Measurements from ENCODE around the gene C3orf20.

Gene C3orf20

DNA sequence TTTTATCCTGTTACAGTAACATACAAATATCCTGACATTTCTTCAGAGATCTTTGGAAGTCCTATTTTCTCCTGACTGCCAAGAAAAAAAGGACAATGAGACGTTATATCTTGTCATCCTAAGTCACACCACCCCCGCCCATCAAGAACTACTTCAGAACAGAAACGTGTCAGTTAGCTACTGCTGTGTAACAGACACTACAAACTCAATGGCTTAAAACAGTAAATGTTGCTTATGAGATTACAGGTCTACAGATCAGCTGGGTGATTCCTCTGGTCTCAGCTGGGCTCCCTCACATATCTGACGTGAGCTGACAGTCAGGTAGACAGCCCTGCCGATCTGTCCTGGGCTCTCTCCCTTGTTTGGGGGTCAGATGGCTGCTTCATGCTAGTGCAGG is 43.8 kb upstream of the C3orf20 start:
- Histone ChIP-seq H3K4me2 (ENCODE audit: low read length) (no peak overlapping the region), H3K27me3 (ENCODE audit: control insufficient read depth, insufficient read depth, low read length) (no peaks in the 10 kb centered on the region), H3K79me2 (no peaks in the 10 kb centered on the region), H2AFZ (no peak overlapping the region), H3K27ac (no peak overlapping the region), H3K36me3 (ENCODE audit: control insufficient read depth, insufficient read depth, low read length) (no peaks in the 10 kb centered on the region), H3K4me1 (no peaks in the 10 kb centered on the region), H3K4me3 (ENCODE audit: low read depth, low read length) (no peak overlapping the region), H3K9ac (no peak overlapping the region), H3K9me3 (ENCODE audit: control insufficient read depth, low read length) (no peaks in the 10 kb centered on the region)
- TF ChIP-seq, protein P1, sequence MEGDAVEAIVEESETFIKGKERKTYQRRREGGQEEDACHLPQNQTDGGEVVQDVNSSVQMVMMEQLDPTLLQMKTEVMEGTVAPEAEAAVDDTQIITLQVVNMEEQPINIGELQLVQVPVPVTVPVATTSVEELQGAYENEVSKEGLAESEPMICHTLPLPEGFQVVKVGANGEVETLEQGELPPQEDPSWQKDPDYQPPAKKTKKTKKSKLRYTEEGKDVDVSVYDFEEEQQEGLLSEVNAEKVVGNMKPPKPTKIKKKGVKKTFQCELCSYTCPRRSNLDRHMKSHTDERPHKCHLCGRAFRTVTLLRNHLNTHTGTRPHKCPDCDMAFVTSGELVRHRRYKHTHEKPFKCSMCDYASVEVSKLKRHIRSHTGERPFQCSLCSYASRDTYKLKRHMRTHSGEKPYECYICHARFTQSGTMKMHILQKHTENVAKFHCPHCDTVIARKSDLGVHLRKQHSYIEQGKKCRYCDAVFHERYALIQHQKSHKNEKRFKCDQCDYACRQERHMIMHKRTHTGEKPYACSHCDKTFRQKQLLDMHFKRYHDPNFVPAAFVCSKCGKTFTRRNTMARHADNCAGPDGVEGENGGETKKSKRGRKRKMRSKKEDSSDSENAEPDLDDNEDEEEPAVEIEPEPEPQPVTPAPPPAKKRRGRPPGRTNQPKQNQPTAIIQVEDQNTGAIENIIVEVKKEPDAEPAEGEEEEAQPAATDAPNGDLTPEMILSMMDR (IDR thresholded peaks at IDR 0.05) = no peak

DNA sequence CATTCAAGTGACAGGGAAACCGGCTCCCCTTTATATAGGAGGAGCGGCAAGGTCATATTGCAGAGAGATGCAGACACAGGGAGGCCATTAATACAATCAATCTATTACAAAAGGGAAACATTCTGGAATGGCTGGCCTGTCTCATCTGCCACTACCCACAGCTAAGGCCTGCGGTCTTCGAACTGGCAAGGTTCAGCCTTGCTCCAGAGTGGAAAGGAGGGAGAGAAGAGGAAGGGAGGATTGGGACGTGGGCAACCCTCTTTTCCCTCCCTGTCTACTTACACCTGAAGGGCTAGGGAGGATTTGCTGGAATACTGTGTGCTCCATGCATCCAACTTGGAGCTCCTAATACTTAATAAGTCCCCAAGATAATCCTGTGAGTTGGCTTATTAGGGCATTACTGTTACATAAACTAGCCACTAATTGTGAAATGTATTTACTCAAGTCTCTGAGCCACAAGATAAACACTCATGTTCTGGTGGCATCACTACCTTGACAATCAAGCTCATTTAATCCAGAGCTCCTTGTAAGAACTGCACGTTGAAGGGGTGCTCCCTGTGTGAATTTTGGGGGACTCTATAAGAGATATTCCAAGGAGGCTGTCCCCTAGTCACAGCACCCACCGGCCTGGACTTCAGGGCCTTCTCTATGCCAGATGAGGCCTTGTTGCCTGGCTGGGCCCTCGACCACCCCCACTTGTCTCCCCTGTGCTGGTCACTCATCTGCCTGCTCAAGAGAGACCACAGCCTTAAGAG is 43.1 kb upstream of the C3orf20 start:
- no peak overlapping the region for H2AFZ ChIP-seq
- no peak overlapping the region for H3K4me3 ChIP-seq (ENCODE audit: low read depth, low read length)
- no peak overlapping the region for H3K9ac ChIP-seq
- TF ChIP-seq, protein P1 (IDR thresholded peaks at IDR 0.05) = no peak
- no peaks in the 10 kb centered on the region for H3K27me3 ChIP-seq (ENCODE audit: control insufficient read depth, insufficient read depth, low read length)
- H3K4me1 ChIP-seq = no peaks in the 10 kb centered on the region
- no peaks in the 10 kb centered on the region for H3K36me3 ChIP-seq (ENCODE audit: control insufficient read depth, insufficient read depth, low read length)
- no peaks in the 10 kb centered on the region for H3K9me3 ChIP-seq (ENCODE audit: control insufficient read depth, low read length)
- H3K4me2 ChIP-seq (ENCODE audit: low read length) = no peak overlapping the region
- no peaks in the 10 kb centered on the region for H3K79me2 ChIP-seq
- no peak overlapping the region for H3K27ac ChIP-seq

DNA sequence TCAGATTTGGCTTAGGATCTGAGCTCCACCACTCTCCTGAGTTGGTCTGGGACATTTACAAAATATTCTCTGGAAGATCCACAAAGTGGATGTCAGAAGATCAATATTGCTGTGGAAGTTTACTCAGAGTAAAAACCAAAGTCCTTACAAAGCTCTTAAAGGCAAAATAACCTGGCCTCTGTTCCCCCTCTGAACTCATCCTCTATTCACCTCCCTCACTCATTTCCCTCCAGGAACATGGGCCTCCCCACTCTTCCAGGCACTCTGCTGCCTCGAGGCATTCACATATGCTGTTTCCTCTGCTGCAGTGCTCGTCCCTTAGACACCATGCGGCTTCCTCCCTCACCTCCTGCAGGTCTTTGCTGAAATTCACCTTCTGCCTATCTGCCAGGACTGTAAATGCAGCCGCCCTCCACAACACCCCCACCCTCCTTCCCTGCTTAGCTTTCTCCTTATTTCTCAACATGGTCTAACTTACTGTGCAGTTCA is 42.5 kb upstream of the C3orf20 start:
- H3K79me2 ChIP-seq = no peaks in the 10 kb centered on the region
- H3K27ac ChIP-seq = no peak overlapping the region
- no peaks in the 10 kb centered on the region for H3K9me3 ChIP-seq (ENCODE audit: control insufficient read depth, low read length)
- no peak overlapping the region for H3K9ac ChIP-seq
- no peak overlapping the region for H3K4me2 ChIP-seq (ENCODE audit: low read length)
- TF ChIP-seq, protein P1 (IDR thresholded peaks at IDR 0.05) = no peak
- H3K36me3 ChIP-seq (ENCODE audit: control insufficient read depth, insufficient read depth, low read length) = no peaks in the 10 kb centered on the region
- H3K4me1 ChIP-seq = no peaks in the 10 kb centered on the region
- no peaks in the 10 kb centered on the region for H3K27me3 ChIP-seq (ENCODE audit: control insufficient read depth, insufficient read depth, low read length)
- no peak overlapping the region for H2AFZ ChIP-seq
- H3K4me3 ChIP-seq (ENCODE audit: low read depth, low read length) = no peak overlapping the region

DNA sequence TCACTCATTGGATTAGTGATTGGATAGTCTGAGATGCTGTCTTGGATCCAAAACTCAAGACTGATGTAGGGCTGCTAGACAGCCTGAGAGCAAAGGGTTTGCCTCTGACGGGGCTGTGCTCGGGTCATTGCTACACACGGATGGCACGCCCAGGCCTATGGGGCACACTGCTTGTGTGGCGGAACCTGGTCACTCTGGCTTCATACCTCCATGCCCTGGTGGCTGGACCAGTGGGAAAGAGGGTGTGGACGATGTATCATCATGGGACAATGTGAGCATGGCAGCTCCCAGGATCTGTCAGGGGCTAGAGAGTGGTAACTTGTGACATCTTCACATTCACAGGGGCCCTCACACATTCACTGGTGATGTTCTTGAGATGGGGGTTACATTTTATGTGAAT is 41.5 kb upstream of the C3orf20 start:
- Histone ChIP-seq H3K4me2 (ENCODE audit: low read length) (no peak overlapping the region), H3K4me3 (ENCODE audit: low read depth, low read length) (no peak overlapping the region)

More for the DNA sequence above, 41.5 kb upstream of the C3orf20 start:
- Histone ChIP-seq H3K36me3 (ENCODE audit: control insufficient read depth, insufficient read depth, low read length) (no peaks in the 10 kb centered on the region), H2AFZ (no peak overlapping the region), H3K9me3 (ENCODE audit: control insufficient read depth, low read length) (no peaks in the 10 kb centered on the region), H3K9ac (no peak overlapping the region), H3K27me3 (ENCODE audit: control insufficient read depth, insufficient read depth, low read length) (no peaks in the 10 kb centered on the region), H3K79me2 (no peaks in the 10 kb centered on the region), H3K27ac (no peak overlapping the region), H3K4me1 (no peaks in the 10 kb centered on the region)
- TF ChIP-seq, protein P1 (IDR thresholded peaks at IDR 0.05) = no peak

Measured in parathyroid adenoma (tissue), 2 donors.